HCT116 (cell line): Measurements from ENCODE around the gene SUSD6. TPM values are rescaled to one million over a fixed set of nuclear protein-coding genes. Genes with fewer than 3 reads are reported as not detected.

Experiments
- ATAC-seq: fragments of 200-7000 bp; cut with Tn5 transposase; 2 replicates; pipeline ENCODE4 v1.9.1; 2020; ENCODE audit warnings: mild to moderate bottlenecking, moderate library complexity
- BruUV-seq: library from RNA; stranded (reverse); fragments of 400-500 nt; replicated peaks from 2 replicates; lab custom pipeline; 2021; lab: Mats Ljungman, UMichigan
- CTCF ChIA-PET: fragments of 300-600 bp; sonication (Branson Sonifier 250); formaldehyde crosslinking; loops from one replicate; lab custom pipeline; 2021; ENCODE audit warnings: antibody characterized with exemption; lab: Charles Lee
- POLR2A ChIA-PET: fragments of 300-600, 350-600 bp; sonication (Branson Sonifier 250); formaldehyde crosslinking; loops from one replicate; lab custom pipeline; 2021; ENCODE audit warnings: antibody characterized with exemption; lab: Charles Lee
- RAD21 ChIA-PET, 2 experiments: fragments of 300-600 bp; sonication (Branson Sonifier 250); formaldehyde crosslinking; loops; one replicate each; lab custom pipeline; 2023; ENCODE audit warnings: low total read pairs in 2 of 2; ENCODE audit not compliant: uncharacterized antibody in 2 of 2, unreplicated experiment in 2 of 2, low non-redundant PET in 1 of 2; lab: Charles Lee
- DNase-seq: peaks from one replicate; pipeline ENCODE4 v3.0.0-alpha.2; 2010; ENCODE audit warnings: low read depth, low spot score
- H2AFZ ChIP-seq: fragments of 200-600 bp; shearing (Covaris generic), sonication (generic); 2 replicates; pipeline ENCODE4 v1.6.1; 2017; ENCODE audit warnings: low read depth, mixed run types, mixed read lengths, antibody characterized with exemption, low read length; ENCODE audit not compliant: poor library complexity, severe bottlenecking
- H3K27ac ChIP-seq: 2 replicates; pipeline ENCODE4 v1.5.1; 2012; ENCODE audit warnings: low read depth, low read length
- H3K27me3 ChIP-seq: fragments of 200-600 bp; sonication (generic); 2 replicates; pipeline ENCODE4 v1.6.1; 2016; ENCODE audit warnings: mixed run types, low read length, mixed read lengths; ENCODE audit not compliant: insufficient read depth
- H3K36me3 ChIP-seq, 2 experiments: fragments of 200-500 bp in 1 of 2; fragments of 200-600 bp in 1 of 2; sonication (Bioruptor generic) in 1 of 2; sonication (generic) in 1 of 2; 2 replicates each; pipeline versions ENCODE4 v1.5.1 to v1.6.1; 2014 to 2016; ENCODE audit warnings: low read length in 2 of 2, inconsistent platforms in 1 of 2, mixed read lengths in 1 of 2, mixed run types in 1 of 2; ENCODE audit not compliant: insufficient read depth in 2 of 2, control insufficient read depth in 1 of 2
- H3K4me1 ChIP-seq, 2 experiments: fragments of 200-600 bp in 1 of 2; sonication (generic) in 1 of 2; 2 replicates each; pipeline versions ENCODE4 v1.5.1 to v1.6.1; 2012 to 2017; ENCODE audit warnings: low read length in 2 of 2, inconsistent platforms in 1 of 2, mild to moderate bottlenecking in 1 of 2, mixed read lengths in 1 of 2, mixed run types in 1 of 2, moderate library complexity in 1 of 2; ENCODE audit not compliant: insufficient read depth in 2 of 2, control insufficient read depth in 1 of 2
- H3K4me2 ChIP-seq: fragments of 200-600 bp; sonication (generic); 2 replicates; pipeline ENCODE4 v1.6.1; 2017; ENCODE audit warnings: mixed run types, low read length, mixed read lengths
- H3K4me3 ChIP-seq, 2 experiments: fragments of 200-600 bp in 1 of 2; sonication (generic) in 1 of 2; replicated peaks in 1 of 2; 2 replicates each; pipeline ENCODE4 v1.5.1; 2011 to 2016; ENCODE audit warnings: low read length in 2 of 2, control low read depth in 1 of 2, low read depth in 1 of 2, mild to moderate bottlenecking in 1 of 2, mixed read lengths in 1 of 2, mixed run types in 1 of 2
- H3K79me2 ChIP-seq: fragments of 200-600 bp; sonication (generic); 2 replicates; pipeline ENCODE4 v1.6.1; 2017; ENCODE audit warnings: mild to moderate bottlenecking, mixed run types, low read length, moderate library complexity, mixed read lengths; ENCODE audit not compliant: insufficient read depth
- H3K9ac ChIP-seq: fragments of 200-600 bp; sonication (generic); 2 replicates; pipeline ENCODE4 v1.6.1; 2016; ENCODE audit warnings: low read length, mixed read lengths
- H3K9me2 ChIP-seq: fragments of 200-600 bp; sonication (generic), shearing (Covaris generic); 2 replicates; pipeline ENCODE4 v1.6.1; 2017; ENCODE audit warnings: mixed run types, mild to moderate bottlenecking, moderate library complexity; ENCODE audit not compliant: insufficient read depth
- H3K9me3 ChIP-seq, 2 experiments: fragments of 200-500 bp in 1 of 2; fragments of 200-600 bp in 1 of 2; sonication (Bioruptor generic) in 1 of 2; sonication (generic) in 1 of 2; 2 replicates each; pipeline ENCODE4 v1.6.1; 2014 to 2017; ENCODE audit warnings: low read length in 2 of 2, mixed read lengths in 2 of 2, inconsistent platforms in 1 of 2, low read depth in 1 of 2, mild to moderate bottlenecking in 1 of 2, mixed run types in 1 of 2, moderate library complexity in 1 of 2; ENCODE audit not compliant: control insufficient read depth in 1 of 2, insufficient read depth in 1 of 2
- H4K20me1 ChIP-seq: fragments of 200-600 bp; sonication (generic), shearing (Covaris generic); 2 replicates; pipeline ENCODE4 v1.6.1; 2017; ENCODE audit warnings: mixed run types, mild to moderate bottlenecking, moderate library complexity; ENCODE audit not compliant: insufficient read depth
- CEBPB ChIP-seq: IDR thresholded peaks from 2 replicates; pipeline ENCODE4 v1.6.1; 2012; ENCODE audit warnings: low read depth
- EGR1 ChIP-seq: IDR thresholded peaks from 2 replicates; pipeline ENCODE4 v1.6.1; 2012; ENCODE audit warnings: low read depth
- FOSL1 ChIP-seq: IDR thresholded peaks from 2 replicates; pipeline ENCODE4 v1.6.1; 2012; ENCODE audit warnings: low read depth
- REST ChIP-seq: IDR thresholded peaks from 2 replicates; pipeline ENCODE4 v1.6.1; 2012; ENCODE audit warnings: low read depth
- TCF7L2 ChIP-seq: IDR thresholded peaks from 2 replicates; pipeline ENCODE4 v1.7.0; 2011; ENCODE audit warnings: borderline replicate concordance, inconsistent platforms; ENCODE audit not compliant: insufficient read depth, insufficient read length; ENCODE audit errors: extremely low read depth
- ZBTB33 ChIP-seq: IDR thresholded peaks from 2 replicates; pipeline ENCODE4 v1.6.1; 2011; ENCODE audit warnings: mild to moderate bottlenecking, low read length, moderate library complexity; ENCODE audit not compliant: insufficient replicate concordance; ENCODE audit errors: extremely low read depth
- ZFX ChIP-seq: fragments of 450-650 bp; IDR thresholded peaks from 2 replicates; pipeline ENCODE4 v1.6.1; 2017
- intact Hi-C: fragments of 100-400 bp; cut with micrococcal nuclease; formaldehyde crosslinking; loops from 2 replicates; pipeline ENCODE4 v1.10.0; 2022
- total RNA-seq: library from RNA; stranded (reverse); gene quantifications from one replicate; pipeline ENCODE4 v1.2.1, GENCODE V29; 2021; ENCODE audit not compliant: unreplicated experiment

Gene SUSD6
- total RNA-seq, 1 experiment from 2014 or later: 6.4 TPM

GRCh38 chr14:69610874-69611171 is 573 bp upstream of the SUSD6 start:
- H3K9me3 ChIP-seq: no peaks in the 10 kb centered on the region
- peak overlapping the region; percentile 35 for H3K27ac ChIP-seq
- POLR2A ChIA-PET: interaction anchor here (1.1 kb wide), 1 partner anchor 103 kb away, joined by 3 read pairs; no protein-coding TSS in a partner anchor
- H3K4me2 ChIP-seq: peak overlapping the region; percentile 86
- H3K9me2 ChIP-seq: no peaks in the 10 kb centered on the region
- no peaks in the 10 kb centered on the region for H3K36me3 ChIP-seq
- no peak for DNase-seq
- TSS peak; percentile 69 for BruUV-seq
- H4K20me1 ChIP-seq: no peaks in the 10 kb centered on the region
- CTCF ChIA-PET: interaction anchor here (1.1 kb wide), 1 partner anchor 22 kb away, joined by 3 read pairs; no protein-coding TSS in a partner anchor
- RAD21 ChIA-PET: interaction anchor here in 1 of 2 experiments (0.7 kb wide), 1 partner anchor 69 kb away, joined by 3 read pairs; no protein-coding TSS in a partner anchor
- H3K9ac ChIP-seq: peak overlapping the region; percentile 62
- no peak for ATAC-seq
- H3K27me3 ChIP-seq: no peaks in the 10 kb centered on the region
- peaks cover 16 to 29% of the 10 kb centered on the region in 2 experiments for H3K4me1 ChIP-seq
- peak overlapping the region; percentile 57 to 61 for H3K4me3 ChIP-seq
- H2AFZ ChIP-seq: peak overlapping the region; percentile 77
- TF ChIP-seq CEBPB: no peak
- TF ChIP-seq TCF7L2: no peak
- no peak for TF ChIP-seq REST
- no peak for TF ChIP-seq FOSL1
- TF ChIP-seq ZFX: no peak
- no peak for TF ChIP-seq EGR1
- TF ChIP-seq ZBTB33: no peak
- TF ChIP-seq, all 23 proteins: peak for 0
- intact Hi-C loops: no loop called here
- H3K79me2 ChIP-seq: no peaks in the 10 kb centered on the region; the same call in 1 of the 2 replicates
